Measurements from ENCODE around the gene NLGN3.

DNA sequence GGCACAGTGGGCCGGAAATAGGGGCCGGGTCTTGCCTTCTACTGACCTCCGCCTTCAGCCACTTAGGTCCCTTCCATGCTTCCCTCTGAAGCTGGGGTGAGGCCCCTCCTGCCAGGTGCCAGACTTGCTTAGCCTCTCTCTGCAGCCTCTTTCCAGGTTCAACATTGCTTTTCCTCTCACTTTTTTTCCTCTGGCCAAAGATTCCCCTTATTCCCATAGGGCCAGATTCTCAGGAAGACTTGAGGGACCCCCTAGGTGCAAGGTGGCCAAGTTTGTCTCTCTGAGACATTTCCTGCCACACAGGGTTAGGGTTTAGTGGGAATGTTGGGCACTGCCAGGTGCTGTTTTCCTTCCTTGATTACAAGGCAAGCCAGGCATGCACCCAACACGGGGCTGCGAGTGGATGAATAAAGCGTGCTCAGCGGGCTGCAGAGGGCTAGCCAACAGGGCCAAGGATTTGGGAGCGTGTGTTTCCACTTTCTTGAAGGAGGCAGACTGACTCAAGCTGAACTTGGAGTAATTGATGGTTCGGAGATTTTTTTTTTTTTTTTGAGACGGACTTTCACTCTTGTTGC lies 70.8 kb downstream of the NLGN3 start:
- TF ChIP-seq YY1 (IDR thresholded peaks at IDR 0.05; ENCODE audit: insufficient read depth, insufficient read length) (no peak), ZNF274 (IDR thresholded peaks at IDR 0.05; ENCODE audit: low read depth, low read length) (no peak), SUZ12 (IDR thresholded peaks at IDR 0.05; ENCODE audit: extremely low read depth, insufficient read depth, insufficient read length) (no peak)
